Measurements from ENCODE around the gene MDK.

The MDK gene

GRCh38 chr11:46407635-46408034 lies 26.2 kb downstream of the MDK start:
- FAIRE-seq, result no peak

DNA sequence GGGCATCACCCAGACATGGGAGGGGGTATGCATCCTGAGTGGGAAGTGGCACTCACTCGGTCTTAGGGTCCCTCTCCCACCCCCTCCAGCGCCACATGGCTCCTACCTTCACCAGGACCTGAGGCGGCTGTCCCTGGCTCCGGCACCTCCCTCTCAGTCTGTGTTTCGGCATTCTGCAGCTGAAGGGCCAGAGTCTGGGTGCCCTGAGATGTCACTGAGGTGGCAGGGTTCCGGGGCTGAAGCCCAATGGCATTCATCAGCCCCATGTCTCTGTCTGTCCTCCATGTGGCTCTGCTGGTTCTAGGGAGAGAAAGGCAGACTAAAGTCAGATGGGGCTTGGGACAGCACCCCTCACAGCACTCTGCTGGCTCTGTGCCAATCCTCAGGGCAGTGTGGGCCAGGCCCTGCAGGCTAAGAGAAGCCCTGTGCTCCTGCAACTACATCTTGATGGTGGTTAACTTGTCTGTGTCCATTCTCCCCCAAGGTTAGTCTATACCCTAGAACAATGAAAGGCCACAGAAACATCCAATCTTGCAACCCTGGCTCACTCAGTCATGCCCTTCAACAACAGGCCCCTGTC lies 27.0 kb downstream of the MDK start:
- FAIRE-seq, result no peak

DNA sequence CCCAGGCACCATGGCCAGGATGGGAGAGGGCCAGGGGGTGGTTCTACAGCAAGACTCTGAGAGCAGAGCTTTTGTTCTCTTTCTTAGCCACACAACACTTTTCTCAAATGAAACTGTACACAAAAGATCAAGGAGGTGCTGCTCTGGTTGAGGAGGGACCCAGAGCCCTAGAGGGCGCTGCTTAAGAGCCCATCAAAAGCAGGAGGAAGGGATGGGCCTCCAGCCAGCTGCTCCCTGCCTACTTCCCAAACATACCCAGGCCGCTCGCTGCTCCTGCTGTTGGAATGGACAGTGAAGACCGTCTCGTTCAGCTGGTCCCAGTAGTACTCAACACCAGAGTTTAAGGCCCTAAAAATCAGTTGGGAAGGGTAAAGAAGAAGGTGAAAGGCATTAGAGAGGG lies 28.6 kb downstream of the MDK start:
- no peak for FAIRE-seq

DNA sequence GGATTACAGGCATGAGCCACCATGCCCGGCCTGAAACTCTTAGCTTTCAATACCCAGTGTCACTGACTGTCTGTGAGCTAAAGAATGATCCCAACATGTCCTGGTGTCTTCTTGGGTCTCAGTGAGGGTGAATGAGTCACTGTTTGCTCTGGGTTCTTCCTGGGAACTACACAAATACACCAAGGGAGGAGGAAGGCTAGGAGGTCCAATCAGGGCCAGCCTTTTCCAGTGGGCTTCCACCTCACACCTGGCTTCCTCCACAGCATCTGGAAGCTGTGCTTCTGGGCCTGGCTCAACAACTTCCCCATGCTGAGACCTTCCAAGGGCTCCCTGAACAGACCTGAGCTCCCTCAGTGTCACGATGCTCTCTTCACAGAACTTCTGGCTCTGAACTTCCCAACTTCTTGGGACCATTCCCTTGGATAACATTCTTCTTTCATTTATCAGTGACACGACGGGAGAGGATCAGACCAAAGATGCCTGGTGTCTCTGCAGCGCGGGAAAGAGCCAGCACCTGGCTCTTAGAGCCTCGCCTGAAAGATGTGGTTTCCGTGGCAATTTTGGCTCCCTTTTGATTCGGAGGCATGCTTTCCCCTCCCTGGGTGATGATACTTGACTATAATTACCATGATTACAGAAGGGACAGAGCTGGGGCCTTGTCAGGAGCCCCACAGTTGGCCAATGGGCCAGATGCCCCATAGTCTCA lies 32.4 kb downstream of the MDK start:
- no peak for FAIRE-seq

- no peak for FAIRE-seq
Observed at GRCh38 chr11:46414466-46414796, 33.0 kb downstream of the MDK start.

DNA sequence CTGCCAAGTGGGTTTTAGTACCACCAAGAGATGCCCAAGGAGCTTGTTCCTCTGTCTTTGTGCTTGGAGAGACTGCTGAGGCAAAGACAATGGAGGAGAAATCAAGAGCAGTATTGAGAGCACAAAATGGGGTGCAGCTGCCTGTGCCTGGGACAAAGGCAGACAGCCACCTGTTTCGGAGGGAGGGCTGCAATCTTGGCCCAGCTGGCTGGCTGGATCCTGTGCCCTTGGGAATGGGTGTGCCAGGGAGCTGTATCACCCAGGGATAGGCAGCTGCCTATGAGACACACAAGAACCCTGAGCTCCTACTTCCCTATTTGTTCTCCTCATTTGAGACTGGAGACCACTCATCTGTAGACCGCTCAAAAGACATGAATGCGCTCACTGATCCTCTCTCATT lies 33.4 kb downstream of the MDK start:
- FAIRE-seq, result no peak

- no peak for FAIRE-seq
Observed at GRCh38 chr11:46417711-46418110, 36.2 kb downstream of the MDK start.

GRCh38 chr11:46418751-46419150 lies 37.3 kb downstream of the MDK start:
- FAIRE-seq, result no peak

DNA sequence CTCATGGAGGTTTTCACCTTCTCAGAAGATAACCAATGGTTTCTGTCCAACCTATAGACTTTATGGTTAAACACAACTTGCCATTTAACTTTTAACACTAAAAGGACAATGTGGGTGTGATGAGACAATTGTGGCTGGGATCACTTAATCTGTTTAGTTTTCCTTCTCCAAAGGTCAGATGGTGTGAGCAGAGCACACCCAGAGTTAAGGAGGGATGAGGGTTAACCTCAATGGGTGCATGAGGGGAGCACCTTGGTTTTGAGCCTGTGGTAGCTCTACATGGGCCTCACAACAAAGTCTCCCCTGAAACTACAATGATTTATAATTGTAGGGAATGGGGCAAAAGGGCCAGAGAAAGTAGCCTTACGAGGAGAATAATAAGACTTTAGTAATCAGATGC lies 39.0 kb downstream of the MDK start:
- FAIRE-seq, result no peak

GRCh38 chr11:46421257-46421880 lies 39.9 kb downstream of the MDK start:
- no peak for FAIRE-seq

DNA sequence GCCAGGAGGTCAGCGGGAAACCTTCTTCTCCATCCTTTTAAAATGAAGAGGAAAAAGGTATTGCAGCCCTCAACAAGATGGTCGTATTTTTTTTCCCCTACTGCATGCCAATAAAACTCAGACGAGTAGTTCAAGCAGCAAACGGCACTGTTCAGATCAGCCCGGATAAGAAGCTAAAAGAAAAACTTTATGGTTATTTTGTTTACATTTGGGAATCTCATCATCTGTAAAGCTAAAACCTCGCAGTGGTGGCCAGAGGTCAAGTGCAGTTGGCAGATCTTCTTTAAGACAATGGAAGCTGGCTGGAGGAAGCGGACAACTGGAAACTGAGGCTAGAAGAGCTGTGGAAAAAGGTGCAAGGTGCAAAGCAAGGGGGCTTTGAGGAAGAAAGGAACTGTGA lies 41.1 kb downstream of the MDK start:
- FAIRE-seq, result no peak

DNA sequence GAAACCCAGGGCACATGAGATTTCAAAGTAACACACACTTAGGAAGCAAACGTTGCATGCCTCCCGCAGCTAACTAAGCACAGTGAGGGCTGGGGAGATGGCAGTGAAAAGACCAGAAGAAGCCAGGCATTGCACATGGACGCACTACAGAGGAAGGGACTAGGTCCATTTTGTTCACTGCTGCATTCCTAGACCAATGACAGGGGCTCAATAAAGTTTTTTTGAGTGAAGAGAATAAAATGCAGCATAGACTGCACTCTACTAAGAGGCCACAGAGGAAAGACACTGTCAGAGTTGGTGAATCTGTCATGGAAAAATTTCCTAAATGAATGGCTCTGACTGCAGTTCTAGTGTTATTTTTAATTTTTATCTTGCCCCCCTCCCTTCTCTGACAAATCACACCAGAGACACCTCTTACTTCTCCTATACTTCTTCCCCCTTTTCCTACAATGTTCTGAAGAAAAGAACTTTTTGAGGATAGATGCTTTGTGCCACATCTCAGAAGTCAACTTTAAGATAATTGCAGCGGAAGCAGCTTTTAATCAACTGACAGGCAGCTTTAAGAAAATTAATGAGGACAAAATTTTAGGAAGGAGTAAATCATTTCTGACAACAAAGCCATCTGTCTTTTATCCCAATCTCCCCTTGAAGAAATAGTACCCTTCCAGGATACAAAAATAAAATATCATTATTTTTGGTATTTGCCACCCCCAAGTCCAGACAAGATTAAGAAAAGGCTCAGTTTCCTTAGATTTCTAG lies 44.9 kb downstream of the MDK start:
- FAIRE-seq, result no peak

- no peak for FAIRE-seq
Observed at GRCh38 chr11:46427364-46427763, 45.9 kb downstream of the MDK start.

GRCh38 chr11:46429717-46430116 lies 48.2 kb downstream of the MDK start:
- FAIRE-seq, result peak; percentile 77

- no peak for FAIRE-seq
Observed at GRCh38 chr11:46431211-46431610, 49.7 kb downstream of the MDK start.
